ENCODE data around the gene IGFL4.

Gene IGFL4

GRCh38 chr19:46060012-46060411 is 19.2 kb upstream of the IGFL4 start:
- no peak for DNase-seq

GRCh38 chr19:46058778-46059177 is 18.0 kb upstream of the IGFL4 start:
- no peak for DNase-seq

- peak in 2 of 3 experiments; percentile 42 to 51 for DNase-seq
Observed at GRCh38 chr19:46056536-46056935, 15.7 kb upstream of the IGFL4 start.

GRCh38 chr19:46052896-46053295 is 12.1 kb upstream of the IGFL4 start:
- DNase-seq = no peak

GRCh38 chr19:46049597-46049996 is 8.8 kb upstream of the IGFL4 start:
- peak in 1 of 3 experiments; percentile 57 for DNase-seq

- DNase-seq = no peak
Observed at GRCh38 chr19:46043519-46043918, 2.7 kb upstream of the IGFL4 start.

- DNase-seq = peak in 1 of 3 experiments; percentile 21
Observed at GRCh38 chr19:46042252-46042883, 1.6 kb upstream of the IGFL4 start.

GRCh38 chr19:46040125-46040524 is 677 bp downstream of the IGFL4 start:
- no peak for DNase-seq

GRCh38 chr19:46036744-46037128 is 4.1 kb downstream of the IGFL4 start:
- no peak for DNase-seq

GRCh38 chr19:46035986-46036743 is 4.6 kb downstream of the IGFL4 start:
- DNase-seq = no peak

- DNase-seq = no peak
Observed at GRCh38 chr19:46035546-46035945, 5.3 kb downstream of the IGFL4 start.

- no peak for DNase-seq
Observed at GRCh38 chr19:46033401-46033800, 7.4 kb downstream of the IGFL4 start.

- no peak for DNase-seq
Observed at GRCh38 chr19:46032597-46033025, 8.2 kb downstream of the IGFL4 start.

- no peak for DNase-seq
Observed at GRCh38 chr19:46031781-46032596, 8.8 kb downstream of the IGFL4 start.

GRCh38 chr19:46030812-46031550 is 9.8 kb downstream of the IGFL4 start:
- no peak for DNase-seq

- DNase-seq = no peak
Observed at GRCh38 chr19:46025835-46026234, 15.0 kb downstream of the IGFL4 start.

- no peak for DNase-seq
Observed at GRCh38 chr19:46023311-46023779, 17.5 kb downstream of the IGFL4 start.

- DNase-seq = no peak
Observed at GRCh38 chr19:46022431-46023310, 18.1 kb downstream of the IGFL4 start, which contains the start of gene PGLYRP1. Gene PGLYRP1 (minus strand): TSS chr19:46023053. CDS start chr19:46023021, 32 bp downstream.

GRCh38 chr19:46022061-46022430 is 18.8 kb downstream of the IGFL4 start:
- no peak for DNase-seq

GRCh38 chr19:46021531-46022041 is 19.2 kb downstream of the IGFL4 start:
- DNase-seq = no peak

- DNase-seq = no peak
Observed at GRCh38 chr19:46020819-46021125, 20.0 kb downstream of the IGFL4 start.

- DNase-seq = no peak
Observed at GRCh38 chr19:46019270-46019669, 21.5 kb downstream of the IGFL4 start.

All from NCI-H1417 (cell line).